HCT116 (cell line): ENCODE measurements around the gene ACTL7A. TPM values are rescaled to one million over a fixed set of nuclear protein-coding genes. Genes with fewer than 3 reads are reported as not detected.

Experiments
- ATAC-seq: fragments of 200-7000 bp; cut with Tn5 transposase; 2 replicates; pipeline ENCODE4 v1.9.1; 2020; ENCODE audit warnings: mild to moderate bottlenecking, moderate library complexity
- BruUV-seq: library from RNA; stranded (reverse); fragments of 400-500 nt; replicated peaks from 2 replicates; lab custom pipeline; 2021; lab: Mats Ljungman, UMichigan
- CTCF ChIA-PET: fragments of 300-600 bp; sonication (Branson Sonifier 250); formaldehyde crosslinking; loops from one replicate; lab custom pipeline; 2021; ENCODE audit warnings: antibody characterized with exemption; lab: Charles Lee
- POLR2A ChIA-PET: fragments of 300-600, 350-600 bp; sonication (Branson Sonifier 250); formaldehyde crosslinking; loops from one replicate; lab custom pipeline; 2021; ENCODE audit warnings: antibody characterized with exemption; lab: Charles Lee
- RAD21 ChIA-PET, 2 experiments: fragments of 300-600 bp; sonication (Branson Sonifier 250); formaldehyde crosslinking; loops; one replicate each; lab custom pipeline; 2023; ENCODE audit warnings: low total read pairs in 2 of 2; ENCODE audit not compliant: uncharacterized antibody in 2 of 2, unreplicated experiment in 2 of 2, low non-redundant PET in 1 of 2; lab: Charles Lee
- DNase-seq: peaks from one replicate; pipeline ENCODE4 v3.0.0-alpha.2; 2010; ENCODE audit warnings: low read depth, low spot score
- H2AFZ ChIP-seq: fragments of 200-600 bp; shearing (Covaris generic), sonication (generic); 2 replicates; pipeline ENCODE4 v1.6.1; 2017; ENCODE audit warnings: low read depth, mixed run types, mixed read lengths, antibody characterized with exemption, low read length; ENCODE audit not compliant: poor library complexity, severe bottlenecking
- H3K27ac ChIP-seq: 2 replicates; pipeline ENCODE4 v1.5.1; 2012; ENCODE audit warnings: low read depth, low read length
- H3K27me3 ChIP-seq: fragments of 200-600 bp; sonication (generic); 2 replicates; pipeline ENCODE4 v1.6.1; 2016; ENCODE audit warnings: mixed run types, low read length, mixed read lengths; ENCODE audit not compliant: insufficient read depth
- H3K36me3 ChIP-seq, 2 experiments: fragments of 200-500 bp in 1 of 2; fragments of 200-600 bp in 1 of 2; sonication (Bioruptor generic) in 1 of 2; sonication (generic) in 1 of 2; 2 replicates each; pipeline versions ENCODE4 v1.5.1 to v1.6.1; 2014 to 2016; ENCODE audit warnings: low read length in 2 of 2, inconsistent platforms in 1 of 2, mixed read lengths in 1 of 2, mixed run types in 1 of 2; ENCODE audit not compliant: insufficient read depth in 2 of 2, control insufficient read depth in 1 of 2
- H3K4me1 ChIP-seq, 2 experiments: fragments of 200-600 bp in 1 of 2; sonication (generic) in 1 of 2; 2 replicates each; pipeline versions ENCODE4 v1.5.1 to v1.6.1; 2012 to 2017; ENCODE audit warnings: low read length in 2 of 2, inconsistent platforms in 1 of 2, mild to moderate bottlenecking in 1 of 2, mixed read lengths in 1 of 2, mixed run types in 1 of 2, moderate library complexity in 1 of 2; ENCODE audit not compliant: insufficient read depth in 2 of 2, control insufficient read depth in 1 of 2
- H3K4me2 ChIP-seq: fragments of 200-600 bp; sonication (generic); 2 replicates; pipeline ENCODE4 v1.6.1; 2017; ENCODE audit warnings: mixed run types, low read length, mixed read lengths
- H3K4me3 ChIP-seq, 2 experiments: fragments of 200-600 bp in 1 of 2; sonication (generic) in 1 of 2; replicated peaks in 1 of 2; 2 replicates each; pipeline ENCODE4 v1.5.1; 2011 to 2016; ENCODE audit warnings: low read length in 2 of 2, control low read depth in 1 of 2, low read depth in 1 of 2, mild to moderate bottlenecking in 1 of 2, mixed read lengths in 1 of 2, mixed run types in 1 of 2
- H3K79me2 ChIP-seq: fragments of 200-600 bp; sonication (generic); 2 replicates; pipeline ENCODE4 v1.6.1; 2017; ENCODE audit warnings: mild to moderate bottlenecking, mixed run types, low read length, moderate library complexity, mixed read lengths; ENCODE audit not compliant: insufficient read depth
- H3K9ac ChIP-seq: fragments of 200-600 bp; sonication (generic); 2 replicates; pipeline ENCODE4 v1.6.1; 2016; ENCODE audit warnings: low read length, mixed read lengths
- H3K9me2 ChIP-seq: fragments of 200-600 bp; sonication (generic), shearing (Covaris generic); 2 replicates; pipeline ENCODE4 v1.6.1; 2017; ENCODE audit warnings: mixed run types, mild to moderate bottlenecking, moderate library complexity; ENCODE audit not compliant: insufficient read depth
- H3K9me3 ChIP-seq, 2 experiments: fragments of 200-500 bp in 1 of 2; fragments of 200-600 bp in 1 of 2; sonication (Bioruptor generic) in 1 of 2; sonication (generic) in 1 of 2; 2 replicates each; pipeline ENCODE4 v1.6.1; 2014 to 2017; ENCODE audit warnings: low read length in 2 of 2, mixed read lengths in 2 of 2, inconsistent platforms in 1 of 2, low read depth in 1 of 2, mild to moderate bottlenecking in 1 of 2, mixed run types in 1 of 2, moderate library complexity in 1 of 2; ENCODE audit not compliant: control insufficient read depth in 1 of 2, insufficient read depth in 1 of 2
- H4K20me1 ChIP-seq: fragments of 200-600 bp; sonication (generic), shearing (Covaris generic); 2 replicates; pipeline ENCODE4 v1.6.1; 2017; ENCODE audit warnings: mixed run types, mild to moderate bottlenecking, moderate library complexity; ENCODE audit not compliant: insufficient read depth
- CEBPB ChIP-seq: IDR thresholded peaks from 2 replicates; pipeline ENCODE4 v1.6.1; 2012; ENCODE audit warnings: low read depth
- CTCF ChIP-seq, 3 experiments: fragments of 200-600 bp in 1 of 3; sonication (generic) in 1 of 3; IDR thresholded peaks in 2 of 3; conservative IDR thresholded peaks in 1 of 3; 2 replicates each; pipeline ENCODE4 v1.5.1; 2012 to 2017; ENCODE audit warnings: low read depth in 2 of 3, low read length in 2 of 3, antibody characterized with exemption in 1 of 3, borderline replicate concordance in 1 of 3, control low read depth in 1 of 3, mild to moderate bottlenecking in 1 of 3, mixed read lengths in 1 of 3, mixed run types in 1 of 3, moderate library complexity in 1 of 3; ENCODE audit not compliant: insufficient read depth in 1 of 3
- EGR1 ChIP-seq: IDR thresholded peaks from 2 replicates; pipeline ENCODE4 v1.6.1; 2012; ENCODE audit warnings: low read depth
- EZH2 ChIP-seq: fragments of 200-600 bp; sonication (generic); IDR thresholded peaks from 2 replicates; pipeline ENCODE4 v1.6.1; 2017; ENCODE audit warnings: antibody characterized with exemption, mixed run types
- EZH2phosphoT487 ChIP-seq: fragments of 200-600 bp; IDR thresholded peaks from 2 replicates; pipeline ENCODE4 v1.6.1; 2018; ENCODE audit warnings: antibody characterized with exemption, borderline replicate concordance
- POLR2AphosphoS5 ChIP-seq: IDR thresholded peaks from 2 replicates; pipeline ENCODE4 v1.6.1; 2011; ENCODE audit warnings: mild to moderate bottlenecking, low read depth, low read length, moderate library complexity
- SP1 ChIP-seq: IDR thresholded peaks from 2 replicates; pipeline ENCODE4 v1.6.1; 2012; ENCODE audit warnings: low read depth
- YY1 ChIP-seq: IDR thresholded peaks from 2 replicates; pipeline ENCODE4 v1.6.1; 2011; ENCODE audit warnings: low read length, low read depth, moderate library complexity, mild to moderate bottlenecking; ENCODE audit not compliant: insufficient replicate concordance; ENCODE audit errors: extremely low read depth
- ZBTB33 ChIP-seq: IDR thresholded peaks from 2 replicates; pipeline ENCODE4 v1.6.1; 2011; ENCODE audit warnings: mild to moderate bottlenecking, low read length, moderate library complexity; ENCODE audit not compliant: insufficient replicate concordance; ENCODE audit errors: extremely low read depth
- ZNF274 ChIP-seq: fragments of 200-500 bp; sonication (Bioruptor generic); IDR thresholded peaks from 2 replicates; pipeline ENCODE4 v1.6.1; 2014; ENCODE audit warnings: mild to moderate bottlenecking, low read depth, low read length, inconsistent platforms
- intact Hi-C: fragments of 100-400 bp; cut with micrococcal nuclease; formaldehyde crosslinking; loops from 2 replicates; pipeline ENCODE4 v1.10.0; 2022
- total RNA-seq: library from RNA; stranded (reverse); gene quantifications from one replicate; pipeline ENCODE4 v1.2.1, GENCODE V29; 2021; ENCODE audit not compliant: unreplicated experiment
- TF ChIP-seq, protein P1 (sequence below): IDR thresholded peaks from 2 replicates; pipeline ENCODE4 v1.6.1; 2012; ENCODE audit warnings: low read depth
- TF ChIP-seq, protein P2 (sequence below): IDR thresholded peaks from 2 replicates; pipeline ENCODE4 v1.6.1; 2012

The ACTL7A gene
- total RNA-seq, 1 experiment from 2014 or later, result not detected

DNA sequence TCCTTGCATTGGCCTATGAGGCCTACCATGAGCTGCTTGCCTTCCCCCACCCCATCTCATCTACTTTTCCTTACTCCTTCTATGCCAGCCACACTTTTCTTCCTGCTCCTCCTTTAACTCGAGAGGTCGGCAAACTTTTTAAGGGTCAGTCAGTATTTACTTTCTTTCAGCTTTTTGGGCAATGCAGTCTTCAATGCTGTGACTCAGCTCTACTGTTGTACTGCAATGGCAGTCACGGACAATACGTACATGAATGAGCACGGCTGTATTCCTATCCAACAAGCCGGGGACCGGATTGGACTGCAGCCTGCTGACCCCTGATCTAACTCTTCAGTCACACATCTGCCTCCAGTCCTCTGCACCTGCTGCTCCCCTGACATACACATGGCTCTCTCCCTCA lies 602 bp upstream of the ACTL7A start:
- RAD21 ChIA-PET, result no interaction called here
- POLR2A ChIA-PET, result no interaction called here
- H3K9ac ChIP-seq, result no peak overlapping the region
- H3K4me2 ChIP-seq, result no peak overlapping the region
- CTCF ChIA-PET, result no interaction called here
- H3K27ac ChIP-seq, result no peak overlapping the region
- no peaks in the 10 kb centered on the region for H3K27me3 ChIP-seq
- intact Hi-C loops, result no loop called here
- no peaks in the 10 kb centered on the region for H3K9me3 ChIP-seq
- H3K4me1 ChIP-seq, result peaks cover 0 to 16% of the 10 kb centered on the region in 2 experiments; a peak in 2 of 4 replicates
- no TSS peak for BruUV-seq
- no peak for ATAC-seq
- H2AFZ ChIP-seq, result no peak overlapping the region
- no peak for DNase-seq
- H3K36me3 ChIP-seq, result no peaks in the 10 kb centered on the region
- no peaks in the 10 kb centered on the region for H4K20me1 ChIP-seq
- H3K79me2 ChIP-seq, result no peaks in the 10 kb centered on the region
- no peaks in the 10 kb centered on the region for H3K9me2 ChIP-seq
- TF ChIP-seq ZNF274 (no peak), EZH2 (no peak), CTCF (IDR thresholded peaks at IDR 0.05 in 2 of 3, conservative IDR thresholded peaks at IDR 0.05 in 1 of 3; ENCODE audit: borderline replicate concordance in 1 of 3, insufficient read depth in 1 of 3, low read depth in 2 of 3, low read length in 2 of 3) (no peak), CEBPB (no peak), POLR2AphosphoS5 (no peak)
- H3K4me3 ChIP-seq, result no peak overlapping the region

- POLR2A ChIA-PET, result no interaction called here
- ATAC-seq, result no peak
- TF ChIP-seq, protein P1, sequence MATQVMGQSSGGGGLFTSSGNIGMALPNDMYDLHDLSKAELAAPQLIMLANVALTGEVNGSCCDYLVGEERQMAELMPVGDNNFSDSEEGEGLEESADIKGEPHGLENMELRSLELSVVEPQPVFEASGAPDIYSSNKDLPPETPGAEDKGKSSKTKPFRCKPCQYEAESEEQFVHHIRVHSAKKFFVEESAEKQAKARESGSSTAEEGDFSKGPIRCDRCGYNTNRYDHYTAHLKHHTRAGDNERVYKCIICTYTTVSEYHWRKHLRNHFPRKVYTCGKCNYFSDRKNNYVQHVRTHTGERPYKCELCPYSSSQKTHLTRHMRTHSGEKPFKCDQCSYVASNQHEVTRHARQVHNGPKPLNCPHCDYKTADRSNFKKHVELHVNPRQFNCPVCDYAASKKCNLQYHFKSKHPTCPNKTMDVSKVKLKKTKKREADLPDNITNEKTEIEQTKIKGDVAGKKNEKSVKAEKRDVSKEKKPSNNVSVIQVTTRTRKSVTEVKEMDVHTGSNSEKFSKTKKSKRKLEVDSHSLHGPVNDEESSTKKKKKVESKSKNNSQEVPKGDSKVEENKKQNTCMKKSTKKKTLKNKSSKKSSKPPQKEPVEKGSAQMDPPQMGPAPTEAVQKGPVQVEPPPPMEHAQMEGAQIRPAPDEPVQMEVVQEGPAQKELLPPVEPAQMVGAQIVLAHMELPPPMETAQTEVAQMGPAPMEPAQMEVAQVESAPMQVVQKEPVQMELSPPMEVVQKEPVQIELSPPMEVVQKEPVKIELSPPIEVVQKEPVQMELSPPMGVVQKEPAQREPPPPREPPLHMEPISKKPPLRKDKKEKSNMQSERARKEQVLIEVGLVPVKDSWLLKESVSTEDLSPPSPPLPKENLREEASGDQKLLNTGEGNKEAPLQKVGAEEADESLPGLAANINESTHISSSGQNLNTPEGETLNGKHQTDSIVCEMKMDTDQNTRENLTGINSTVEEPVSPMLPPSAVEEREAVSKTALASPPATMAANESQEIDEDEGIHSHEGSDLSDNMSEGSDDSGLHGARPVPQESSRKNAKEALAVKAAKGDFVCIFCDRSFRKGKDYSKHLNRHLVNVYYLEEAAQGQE, result no peak
- TF ChIP-seq YY1 (no peak), ZBTB33 (no peak), ZNF274 (no peak), EGR1 (no peak), EZH2 (no peak), SP1 (no peak), EZH2phosphoT487 (no peak)
- TF ChIP-seq, protein P2, sequence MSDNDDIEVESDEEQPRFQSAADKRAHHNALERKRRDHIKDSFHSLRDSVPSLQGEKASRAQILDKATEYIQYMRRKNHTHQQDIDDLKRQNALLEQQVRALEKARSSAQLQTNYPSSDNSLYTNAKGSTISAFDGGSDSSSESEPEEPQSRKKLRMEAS, result no peak
These were observed 1.8 kb downstream of the ACTL7A start for GRCh38 chr9:108863891-108864290.

More at GRCh38 chr9:108863891-108864290, 1.8 kb downstream of the ACTL7A start:
- ChIA-PET RAD21 (no interaction called here), CTCF (interaction anchor here (0.8 kb wide), 1 partner anchor 90 kb away, joined by 3 read pairs; no protein-coding TSS in a partner anchor)
- no TSS peak for BruUV-seq
- H3K4me2 ChIP-seq, result no peak overlapping the region
- no peak overlapping the region for H2AFZ ChIP-seq
- H3K4me3 ChIP-seq, result no peak overlapping the region
- intact Hi-C loops, result no loop called here
- peaks cover 0 to 17% of the 10 kb centered on the region in 2 experiments; a peak in 2 of 4 replicates for H3K4me1 ChIP-seq
- H3K36me3 ChIP-seq, result no peaks in the 10 kb centered on the region
- no peak overlapping the region for H3K27ac ChIP-seq
- no peaks in the 10 kb centered on the region for H3K79me2 ChIP-seq
- no peaks in the 10 kb centered on the region for H3K9me2 ChIP-seq
- H3K9ac ChIP-seq, result no peak overlapping the region
- DNase-seq, result no peak
- no peaks in the 10 kb centered on the region for H4K20me1 ChIP-seq
- H3K27me3 ChIP-seq, result no peaks in the 10 kb centered on the region
- no peaks in the 10 kb centered on the region for H3K9me3 ChIP-seq
